OCI-LY1 (cell line): ENCODE measurements around the gene EXOC6B.

ENCODE experiments used
- CTCF ChIP-seq: fragments of 200-600 bp; sonication (generic), shearing (Covaris generic); IDR thresholded peaks from 2 replicates; pipeline ENCODE4 v1.5.1; 2017; ENCODE audit warnings: mild to moderate bottlenecking, antibody characterized with exemption, low read length, moderate library complexity, mixed read lengths
- EZH2 ChIP-seq: fragments of 200-600 bp; sonication (generic), shearing (Covaris generic); IDR thresholded peaks from 2 replicates; pipeline ENCODE4 v1.8.0; 2017; ENCODE audit warnings: borderline replicate concordance, mixed run types, mild to moderate bottlenecking, antibody characterized with exemption, low read length, moderate library complexity, mixed read lengths

- no peak for TF ChIP-seq EZH2
- no peak for TF ChIP-seq CTCF
These were observed 588.3 kb downstream of the EXOC6B start for GRCh38 chr2:72237549-72237948.
